Measurements from ENCODE around the gene DPRX. TPM values are rescaled to one million over a fixed set of nuclear protein-coding genes. Genes with fewer than 3 reads are reported as not detected.

The DPRX gene
- total and polyA plus RNA-seq, 2 of the 13 experiments (the other 11 are each of a cell fraction or from before 2014, with no cell fraction given) = not detected

- TF ChIP-seq AHDC1 (CRISPR knock-in tag; IDR thresholded peaks at IDR 0.05; ENCODE audit: borderline replicate concordance) (peak; percentile 55; the same call in 1 of the 2 replicates), MIER2 (CRISPR knock-in tag; IDR thresholded peaks at IDR 0.05) (no peak), MIER3 (CRISPR knock-in tag; IDR thresholded peaks at IDR 0.05; ENCODE audit: borderline replicate concordance) (0 out of 2 replicates have a peak, but pooled peaks have one; percentile 22), ZBTB2 (CRISPR knock-in tag; IDR thresholded peaks at IDR 0.05; ENCODE audit: low read depth) (no peak), ZNF75D (CRISPR knock-in tag; IDR thresholded peaks at IDR 0.05; ENCODE audit: borderline replicate concordance) (no peak), FOXJ3 (CRISPR knock-in tag; IDR thresholded peaks at IDR 0.05; ENCODE audit: borderline replicate concordance) (peak; percentile 48; the same call in 1 of the 2 replicates), ZBTB25 (CRISPR knock-in tag; IDR thresholded peaks at IDR 0.05) (0 out of 2 replicates have a peak, but pooled peaks have one; percentile 23), ZSCAN31 (CRISPR knock-in tag; IDR thresholded peaks at IDR 0.05; ENCODE audit: low read depth) (no peak), ZNF367 (CRISPR knock-in tag; IDR thresholded peaks at IDR 0.05; ENCODE audit: borderline replicate concordance) (no peak), EZH2 (conservative IDR thresholded peaks at IDR 0.05; ENCODE audit: low read depth, low read length) (no peak), ZFYVE20 (CRISPR knock-in tag; IDR thresholded peaks at IDR 0.05; ENCODE audit: borderline replicate concordance, low read depth) (no peak), TBX3 (IDR thresholded peaks at IDR 0.05; ENCODE audit: borderline replicate concordance) (no peak), ZBTB37 (CRISPR knock-in tag; IDR thresholded peaks at IDR 0.05) (no peak), MAFF (IDR thresholded peaks at IDR 0.05; ENCODE audit: low read depth, low read length) (0 out of 2 replicates have a peak, but pooled peaks have one; percentile 30), CREM (IDR thresholded peaks at IDR 0.05) (peak; percentile 52; the same call in 1 of the 2 replicates), CREM (CRISPR knock-in tag; IDR thresholded peaks at IDR 0.05) (no peak), ZNF292 (CRISPR knock-in tag; IDR thresholded peaks at IDR 0.05; ENCODE audit: borderline replicate concordance, low read depth) (peak; percentile 31; the same call in 1 of the 2 replicates), TFDP1 (CRISPR knock-in tag; IDR thresholded peaks at IDR 0.05; ENCODE audit: borderline replicate concordance) (peak; percentile 26; the same call in 1 of the 2 replicates), HMG20A (CRISPR knock-in tag; IDR thresholded peaks at IDR 0.05; ENCODE audit: borderline replicate concordance) (no peak; the same call in 1 of the 2 replicates)
These were observed 45.5 kb upstream of the DPRX start (continued) for GRCh38 chr19:53586277-53586691.
